ENCODE results near the gene PRR7. TPM values are rescaled to one million over a fixed set of nuclear protein-coding genes. Genes with fewer than 3 reads are reported as not detected.
A peak's percentile ranks its signal among the peaks of the same experiment; 100 is the strongest.

Gene PRR7
- polyA plus RNA-seq, 1 donor from 2014 or later = 46.6 TPM

- peak overlapping the region; percentile 92 for H3K27ac ChIP-seq (ENCODE audit: low read length)
- TF ChIP-seq TAF1 (IDR thresholded peaks at IDR 0.05; ENCODE audit: low read depth) = no peak
- TF ChIP-seq EZH2 (IDR thresholded peaks at IDR 0.05; ENCODE audit: borderline replicate concordance, insufficient read depth, low read length, poor library complexity, severe bottlenecking) = no peak
- TF ChIP-seq SMC3 (conservative IDR thresholded peaks at IDR 0.05; ENCODE audit: poor library complexity) = peak; percentile 8
- TF ChIP-seq EP300 (conservative IDR thresholded peaks at IDR 0.05; ENCODE audit: poor library complexity, severe bottlenecking) = peak; percentile 45
- peak; percentile 77 for TF ChIP-seq MXI1 (conservative IDR thresholded peaks at IDR 0.05; ENCODE audit: poor library complexity, severe bottlenecking)
- TF ChIP-seq CTCF (IDR thresholded peaks at IDR 0.05; ENCODE audit: poor library complexity, severe bottlenecking) = no peak
- no peak for TF ChIP-seq REST (IDR thresholded peaks at IDR 0.05; ENCODE audit: borderline replicate concordance)
- TF ChIP-seq POLR2AphosphoS5 (IDR thresholded peaks at IDR 0.05) = peak; percentile 36
- TF ChIP-seq RAD21 (conservative IDR thresholded peaks at IDR 0.05) = no peak
- H2AFZ ChIP-seq (ENCODE audit: low read depth, low read length) = no peak overlapping the region
- peak overlapping the region; percentile 85 for H3K4me2 ChIP-seq (ENCODE audit: low read length)
- H3K4me3 ChIP-seq (ENCODE audit: low read length) = peak overlapping the region; percentile 98
- no peaks in the 10 kb centered on the region for H3K9me3 ChIP-seq (ENCODE audit: low read length)
- peaks cover 4% of the 10 kb centered on the region for H3F3A ChIP-seq (ENCODE audit: insufficient read depth, low read length, poor library complexity, severe bottlenecking)
- peaks cover 14% of the 10 kb centered on the region for H3K36me3 ChIP-seq (ENCODE audit: insufficient read depth, low read length)
- no peaks in the 10 kb centered on the region for H3K9me2 ChIP-seq (ENCODE audit: insufficient read depth, low read length)
- no peaks in the 10 kb centered on the region for H3K27me3 ChIP-seq (ENCODE audit: insufficient read depth, low read depth, low read length)
- H4K20me1 ChIP-seq (ENCODE audit: insufficient read depth) = peaks cover 35% of the 10 kb centered on the region
- H3K79me2 ChIP-seq (replicated peaks; ENCODE audit: insufficient read depth, low read length) = peaks cover 69% of the 10 kb centered on the region
- peak overlapping the region; percentile 98 for H3K9ac ChIP-seq (ENCODE audit: low read length)
Observed at GRCh38 chr5:177468685-177469628, 22.3 kb downstream of the PRR7 start.

- peak overlapping the region; percentile 98 for H3K4me3 ChIP-seq (ENCODE audit: low read length)
- H3F3A ChIP-seq (ENCODE audit: insufficient read depth, low read length, poor library complexity, severe bottlenecking) = peaks cover 4% of the 10 kb centered on the region
- H2AFZ ChIP-seq (ENCODE audit: low read depth, low read length) = no peak overlapping the region
- no peaks in the 10 kb centered on the region for H3K9me3 ChIP-seq (ENCODE audit: low read length)
- H4K20me1 ChIP-seq (ENCODE audit: insufficient read depth) = peaks cover 35% of the 10 kb centered on the region
- peak overlapping the region; percentile 92 for H3K27ac ChIP-seq (ENCODE audit: low read length)
- H3K36me3 ChIP-seq (ENCODE audit: insufficient read depth, low read length) = peaks cover 14% of the 10 kb centered on the region
- peak overlapping the region; percentile 98 for H3K9ac ChIP-seq (ENCODE audit: low read length)
- H3K9me2 ChIP-seq (ENCODE audit: insufficient read depth, low read length) = no peaks in the 10 kb centered on the region
- H3K79me2 ChIP-seq (replicated peaks; ENCODE audit: insufficient read depth, low read length) = peaks cover 69% of the 10 kb centered on the region
- no peak for TF ChIP-seq MXI1 (conservative IDR thresholded peaks at IDR 0.05; ENCODE audit: poor library complexity, severe bottlenecking)
- TF ChIP-seq EP300 (conservative IDR thresholded peaks at IDR 0.05; ENCODE audit: poor library complexity, severe bottlenecking) = no peak
- no peak for TF ChIP-seq REST (IDR thresholded peaks at IDR 0.05; ENCODE audit: borderline replicate concordance)
- no peak for TF ChIP-seq TAF1 (IDR thresholded peaks at IDR 0.05; ENCODE audit: low read depth)
- TF ChIP-seq RAD21 (conservative IDR thresholded peaks at IDR 0.05) = no peak
- no peak for TF ChIP-seq EZH2 (IDR thresholded peaks at IDR 0.05; ENCODE audit: borderline replicate concordance, insufficient read depth, low read length, poor library complexity, severe bottlenecking)
- no peak for TF ChIP-seq CTCF (IDR thresholded peaks at IDR 0.05; ENCODE audit: poor library complexity, severe bottlenecking)
- TF ChIP-seq SMC3 (conservative IDR thresholded peaks at IDR 0.05; ENCODE audit: poor library complexity) = no peak
- no peak for TF ChIP-seq POLR2AphosphoS5 (IDR thresholded peaks at IDR 0.05)
- no peaks in the 10 kb centered on the region for H3K27me3 ChIP-seq (ENCODE audit: insufficient read depth, low read depth, low read length)
- H3K4me2 ChIP-seq (ENCODE audit: low read length) = peak overlapping the region; percentile 85
Observed at GRCh38 chr5:177469750-177470525, 23.3 kb downstream of the PRR7 start.
